ENCODE measurements around the gene KMT2E. TPM values are rescaled to one million over a fixed set of nuclear protein-coding genes. Genes with fewer than 3 reads are reported as not detected.

KMT2E gene
- total RNA-seq, 2 experiments from 2014 or later: 295 to 296 TPM

DNA sequence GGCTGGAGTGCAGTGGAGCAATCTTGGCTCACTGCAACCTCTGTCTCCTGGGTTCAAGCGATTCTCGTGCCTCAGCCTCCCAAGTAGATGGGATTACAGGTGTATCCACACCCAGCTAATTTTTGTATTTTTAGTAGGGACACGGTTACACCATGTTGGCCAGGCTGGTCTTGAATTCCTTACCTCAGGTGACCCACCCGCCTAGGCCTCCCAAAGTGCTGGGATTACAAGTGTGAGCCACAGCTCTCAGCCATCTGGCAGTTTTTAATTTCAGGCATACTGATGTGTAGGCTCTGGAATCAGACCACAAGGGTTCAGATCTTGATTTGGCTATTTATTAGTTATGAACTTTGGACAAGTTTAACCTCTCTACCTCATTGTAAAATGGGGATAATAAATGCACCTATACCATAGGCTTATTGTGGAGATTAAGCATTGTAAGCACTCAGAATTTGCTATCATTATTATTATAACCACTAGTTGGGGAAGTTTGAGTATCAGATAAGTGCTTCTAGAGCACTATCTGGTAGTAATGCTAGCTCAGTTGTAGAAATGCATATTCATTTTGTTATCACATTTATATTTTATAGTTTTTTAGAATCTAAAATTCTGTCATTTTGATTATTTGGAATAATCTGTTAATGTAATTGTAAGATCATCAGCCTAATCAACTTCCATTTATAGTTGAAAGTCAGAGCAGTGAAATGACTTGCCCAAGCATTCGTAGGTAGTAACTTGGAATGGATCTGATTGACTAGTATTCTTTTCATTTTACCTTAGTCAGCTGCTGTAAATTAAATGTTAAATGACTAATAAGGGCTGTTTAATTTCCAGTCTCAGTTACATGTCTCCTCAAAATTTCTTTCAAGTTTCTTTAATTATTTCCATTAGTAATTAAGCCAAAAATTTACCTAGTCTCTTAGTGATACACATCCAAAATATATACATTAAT, 22.5 kb downstream of the KMT2E start:
- Histone ChIP-seq H3K4me1 (ENCODE audit: insufficient read depth, low read length) (peaks cover 44% of the 10 kb centered on the region), H3K27me3 (ENCODE audit: control insufficient read depth in 1 of 2, insufficient read depth in 2 of 2, low read length in 2 of 2) (no peaks in the 10 kb centered on the region), H3K9me3 (ENCODE audit: control insufficient read depth in 1 of 2, insufficient read depth in 1 of 2, low read length in 2 of 2) (no peaks in the 10 kb centered on the region), H3K4me3 (ENCODE audit: low read length) (no peak overlapping the region), H3K36me3 (ENCODE audit: insufficient read depth, low read length) (peaks cover 17% of the 10 kb centered on the region), H3K27ac (ENCODE audit: low read depth in 1 of 2, low read length in 2 of 2) (no peak overlapping the region)
- POLR2A ChIA-PET: interaction anchor here (0.8 to 2.6 kb wide), 4 partner anchors 9 to 55 kb away, joined by 3 to 16 read pairs (median 10); partner anchors contain the start of gene KMT2E
- Mint-ChIP-seq H3K36me3 (ENCODE audit: low read depth) (peaks cover 42% of the 10 kb centered on the region), H3K4me1 (ENCODE audit: low read depth) (peaks cover 75% of the 10 kb centered on the region), H3K4me3 (peak overlapping the region; percentile 27), H3K27ac (peak overlapping the region; percentile 61), H3K9me3 (no peaks in the 10 kb centered on the region), H3K27me3 (no peaks in the 10 kb centered on the region)
- TF ChIP-seq CTCF (IDR thresholded peaks at IDR 0.05): no peak
- intact Hi-C loops (cut with DNase I, micrococcal nuclease): no loop called here
- DNase-seq (no peak), ATAC-seq (ENCODE audit: poor library complexity) (no peak)
- CTCF ChIA-PET: interaction anchor here (1.3 to 6.9 kb wide), 4 partner anchors 10 to 60 kb away, joined by 3 to 59 read pairs (median 4); partner anchors contain the start of gene KMT2E

- no peak overlapping the region for H3K4me3 ChIP-seq (ENCODE audit: low read length)
- H3K27ac Mint-ChIP-seq: peak overlapping the region; percentile 63
- no peaks in the 10 kb centered on the region for H3K27me3 ChIP-seq (ENCODE audit: control insufficient read depth in 1 of 2, insufficient read depth in 2 of 2, low read length in 2 of 2)
- no peak for ATAC-seq (ENCODE audit: poor library complexity)
- ChIA-PET POLR2A (interaction anchor here (0.7 to 2.6 kb wide), 6 partner anchors 9 to 56 kb away, joined by 3 to 16 read pairs (median 6); partner anchors contain the start of gene KMT2E), CTCF (interaction anchor here (0.8 to 6.9 kb wide), 5 partner anchors 11 to 115 kb away, joined by 3 to 59 read pairs (median 3); no protein-coding TSS in a partner anchor)
- intact Hi-C loops (cut with DNase I, micrococcal nuclease): no loop called here
- peaks cover 50% of the 10 kb centered on the region for H3K36me3 Mint-ChIP-seq (ENCODE audit: low read depth)
- no peak overlapping the region for H3K4me3 Mint-ChIP-seq
- H3K27me3 Mint-ChIP-seq: no peaks in the 10 kb centered on the region
- no peaks in the 10 kb centered on the region for H3K9me3 ChIP-seq (ENCODE audit: control insufficient read depth in 1 of 2, insufficient read depth in 1 of 2, low read length in 2 of 2)
- H3K36me3 ChIP-seq (ENCODE audit: insufficient read depth, low read length): peaks cover 25% of the 10 kb centered on the region
- TF ChIP-seq CTCF (IDR thresholded peaks at IDR 0.05): no peak
- no peaks in the 10 kb centered on the region for H3K9me3 Mint-ChIP-seq
- no peak for DNase-seq
- H3K27ac ChIP-seq (ENCODE audit: low read depth in 1 of 2, low read length in 2 of 2): no peak overlapping the region
- H3K4me1 Mint-ChIP-seq (ENCODE audit: low read depth): peaks cover 71% of the 10 kb centered on the region
- peaks cover 36% of the 10 kb centered on the region for H3K4me1 ChIP-seq (ENCODE audit: insufficient read depth, low read length)
Measured at GRCh38 chr7:105037319-105037718, 23.3 kb downstream of the KMT2E start.

DNA sequence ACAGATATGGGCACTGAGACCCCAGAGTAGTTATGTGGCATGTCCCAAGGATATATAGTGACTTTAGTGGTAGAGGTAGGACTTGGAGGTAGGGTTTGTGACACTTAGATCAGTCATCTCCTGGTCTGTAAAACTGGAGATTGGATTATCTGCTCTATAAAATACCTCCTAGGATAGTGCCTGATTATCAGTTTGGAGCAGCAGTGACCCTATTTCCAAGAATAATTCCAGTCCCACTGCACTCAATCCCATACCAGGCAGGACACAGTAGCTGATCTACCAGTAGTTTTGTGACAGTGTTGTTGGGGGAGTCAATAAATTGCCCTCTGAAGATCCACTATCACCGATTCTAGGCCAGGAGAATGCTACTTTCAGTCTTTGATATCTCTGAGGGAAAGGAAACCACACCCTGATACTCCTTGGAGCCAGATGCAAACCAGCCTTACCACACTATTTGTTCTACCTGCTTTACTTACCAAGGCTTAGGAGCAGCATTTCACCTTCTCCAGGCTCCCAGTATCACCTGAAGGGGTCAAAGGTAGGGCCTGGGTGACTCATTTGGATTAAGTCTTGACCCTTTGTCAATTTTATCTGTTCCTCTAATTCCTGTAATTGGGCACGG, 30.6 kb downstream of the KMT2E start:
- H3K4me3 Mint-ChIP-seq: no peak overlapping the region
- H3K27me3 Mint-ChIP-seq: no peaks in the 10 kb centered on the region
- H3K27ac Mint-ChIP-seq: peak overlapping the region; percentile 73
- no peaks in the 10 kb centered on the region for H3K27me3 ChIP-seq (ENCODE audit: control insufficient read depth in 1 of 2, insufficient read depth in 2 of 2, low read length in 2 of 2)
- CTCF ChIA-PET: interaction anchor here (0.8 kb wide), 1 partner anchor 126 kb away, joined by 6 read pairs; no protein-coding TSS in a partner anchor
- H3K4me1 Mint-ChIP-seq (ENCODE audit: low read depth): peaks cover 60% of the 10 kb centered on the region
- POLR2A ChIA-PET: interaction anchor here (1.1 to 5.8 kb wide), 2 partner anchors 31 to 62 kb away, joined by 3 to 34 read pairs; partner anchors contain the start of gene KMT2E
- H3K27ac ChIP-seq (ENCODE audit: low read depth in 1 of 2, low read length in 2 of 2): no peak overlapping the region
- H3K4me3 ChIP-seq (ENCODE audit: low read length): no peak overlapping the region
- intact Hi-C loops (cut with DNase I, micrococcal nuclease): loop anchor here (5.0 kb wide), 2 partner anchors 42 to 122 kb away; no protein-coding TSS in a partner anchor
- H3K36me3 ChIP-seq (ENCODE audit: insufficient read depth, low read length): peaks cover 86% of the 10 kb centered on the region
- peaks cover 80% of the 10 kb centered on the region for H3K36me3 Mint-ChIP-seq (ENCODE audit: low read depth)
- TF ChIP-seq CTCF (IDR thresholded peaks at IDR 0.05): no peak
- ATAC-seq (ENCODE audit: poor library complexity): no peak
- H3K9me3 Mint-ChIP-seq: no peaks in the 10 kb centered on the region
- H3K9me3 ChIP-seq (ENCODE audit: control insufficient read depth in 1 of 2, insufficient read depth in 1 of 2, low read length in 2 of 2): no peaks in the 10 kb centered on the region
- H3K4me1 ChIP-seq (ENCODE audit: insufficient read depth, low read length): peaks cover 20% of the 10 kb centered on the region
- DNase-seq: no peak
